NCI-H226 (cell line): Measurements from ENCODE around the gene SPOCK2.
"Not testable (repeated sequence)": the region's sequence is repeated elsewhere in the genome, so short reads cannot be mapped to it uniquely, and the experiment has no call there.

Source experiments
- DNase-seq: peaks from one replicate; pipeline ENCODE4 v3.0.0-alpha.2; 2015

Gene SPOCK2

DNA sequence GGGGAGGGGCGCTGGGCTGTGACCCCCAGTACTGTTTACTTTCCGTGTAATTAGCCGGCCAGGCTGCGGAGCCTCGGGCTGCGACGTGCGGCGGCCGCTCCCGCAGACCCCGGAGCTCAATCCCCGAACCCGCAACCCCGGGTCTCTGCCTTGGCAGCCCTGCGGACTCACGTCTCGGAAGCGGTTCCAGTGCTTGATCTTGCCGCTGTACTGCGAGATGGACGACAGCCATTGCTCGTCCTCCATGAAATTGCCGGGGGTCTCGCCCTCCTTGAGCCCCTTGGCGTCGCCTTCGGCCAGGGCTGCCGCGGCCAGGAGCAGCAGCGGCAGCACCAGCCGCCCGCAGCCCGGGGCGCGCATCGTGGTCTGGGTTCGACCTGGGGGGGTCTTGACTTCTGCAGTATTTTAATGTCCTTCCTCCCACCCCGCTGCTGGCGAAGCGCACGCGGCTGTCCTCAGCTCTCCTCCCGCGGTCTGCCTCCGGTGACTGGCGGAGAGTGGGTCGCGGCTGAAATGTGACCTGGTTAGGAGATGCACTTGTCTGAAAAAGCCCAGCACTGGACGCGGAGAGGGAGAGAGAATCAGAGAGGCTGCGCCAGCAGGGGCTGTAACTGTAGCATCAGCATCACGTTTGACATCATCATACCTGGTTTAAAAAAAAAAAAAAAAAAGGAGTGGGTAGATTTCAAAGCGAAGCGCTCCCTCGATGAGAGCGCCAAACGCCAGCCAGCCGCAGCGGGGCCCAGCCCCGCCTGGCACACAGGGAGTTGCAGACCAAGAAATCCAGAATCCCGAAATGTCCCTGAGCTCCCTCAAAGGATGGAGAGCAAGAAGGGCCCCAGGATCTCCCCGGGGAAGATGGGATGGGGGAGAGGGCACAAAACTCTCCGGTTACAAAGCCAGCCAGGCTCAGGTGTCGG, at the start of gene SPOCK2:
SPOCK2 (minus strand) TSS at position 583 of the 920 bp plus-strand sequence; CDS start at position 360, 223 bp downstream.
- DNase-seq, result no peak

DNA sequence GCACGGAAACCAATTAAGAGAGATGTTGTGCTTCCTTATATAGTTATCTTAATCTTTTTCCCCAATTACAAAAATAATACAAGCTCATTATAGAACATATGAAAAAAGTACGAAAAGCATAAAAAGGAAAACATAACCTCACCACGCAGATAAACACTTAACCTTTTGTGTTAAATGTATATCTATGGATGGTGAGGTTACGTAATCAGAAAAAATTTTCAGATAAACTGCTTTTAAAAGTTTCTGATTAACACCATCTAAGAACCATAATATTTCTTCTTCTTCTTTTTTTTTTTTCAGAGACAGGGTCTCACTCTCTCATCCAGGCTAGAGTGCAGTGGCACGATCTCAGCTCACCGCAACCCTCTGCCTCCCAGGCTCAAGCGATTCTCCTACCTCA, 49.2 kb upstream of the SPOCK2 start:
- no peak for DNase-seq

GRCh38 chr10:72136225-72136624, 47.9 kb upstream of the SPOCK2 start:
- DNase-seq, result not testable (repeated sequence)

DNA sequence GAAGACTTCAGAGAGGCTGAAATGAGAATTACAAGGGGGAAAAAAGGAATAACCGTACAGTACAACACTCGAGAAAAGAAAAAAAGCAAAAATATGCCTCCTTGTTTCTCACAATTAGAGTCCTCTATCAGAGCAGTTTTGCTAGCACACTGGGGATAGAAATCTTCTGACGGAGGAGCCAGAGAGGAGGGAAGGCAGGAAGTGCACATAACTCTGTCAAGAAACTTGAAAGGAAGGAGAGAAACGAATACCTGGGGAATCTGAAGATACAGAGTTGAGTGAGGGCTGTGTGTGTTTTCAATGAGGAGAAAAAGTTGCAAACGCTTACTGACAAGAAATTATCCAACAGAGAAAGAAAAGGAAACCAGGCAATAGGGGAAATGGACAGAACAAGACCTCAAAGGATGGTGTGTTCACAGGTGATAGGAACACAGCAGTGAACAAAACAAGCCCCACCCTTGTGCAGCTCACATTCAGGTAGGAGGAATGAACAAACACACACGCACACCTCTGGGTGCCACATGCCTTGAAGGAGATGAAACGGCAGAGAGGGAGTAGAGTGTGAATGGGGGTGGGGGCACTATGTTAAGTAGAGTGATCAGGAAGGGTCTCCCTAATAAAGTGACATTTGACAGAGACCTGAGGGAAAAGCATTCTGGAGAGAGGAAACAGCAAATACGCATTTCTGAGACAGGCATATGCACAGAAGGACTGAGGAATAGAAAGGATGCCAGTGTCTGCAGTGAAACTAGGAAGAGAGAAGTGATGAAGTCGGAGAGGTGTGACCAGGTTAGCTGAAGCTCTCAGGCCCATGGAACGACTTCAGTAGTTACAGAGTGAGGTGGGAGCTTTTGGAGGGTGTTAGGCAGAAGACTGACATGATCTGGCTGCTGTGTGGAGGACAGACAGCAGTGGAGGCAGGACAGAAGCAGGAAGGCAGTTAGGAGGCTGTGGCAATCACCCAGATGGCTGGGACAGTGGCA, 46.7 kb upstream of the SPOCK2 start:
- DNase-seq, result no peak

DNA sequence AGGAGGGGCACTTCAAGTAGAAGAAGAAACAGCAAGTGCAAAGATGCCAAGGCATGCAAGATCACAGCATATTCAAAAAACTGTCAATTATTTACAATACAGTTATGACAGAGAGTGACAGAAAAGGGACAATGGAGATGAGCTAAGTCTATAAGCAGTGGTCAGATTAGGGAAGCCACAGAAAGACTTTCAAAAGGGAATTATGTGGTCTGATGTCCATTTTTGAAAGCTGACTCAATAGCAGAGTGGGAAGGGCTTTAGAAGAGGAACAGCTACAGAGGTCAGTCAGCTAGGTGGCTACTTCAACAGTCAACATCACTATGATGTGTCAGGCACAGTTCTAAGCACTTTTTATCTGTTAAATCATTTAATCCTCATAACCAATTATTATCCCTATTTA, 45.2 kb upstream of the SPOCK2 start:
- DNase-seq, result peak; percentile 11

DNA sequence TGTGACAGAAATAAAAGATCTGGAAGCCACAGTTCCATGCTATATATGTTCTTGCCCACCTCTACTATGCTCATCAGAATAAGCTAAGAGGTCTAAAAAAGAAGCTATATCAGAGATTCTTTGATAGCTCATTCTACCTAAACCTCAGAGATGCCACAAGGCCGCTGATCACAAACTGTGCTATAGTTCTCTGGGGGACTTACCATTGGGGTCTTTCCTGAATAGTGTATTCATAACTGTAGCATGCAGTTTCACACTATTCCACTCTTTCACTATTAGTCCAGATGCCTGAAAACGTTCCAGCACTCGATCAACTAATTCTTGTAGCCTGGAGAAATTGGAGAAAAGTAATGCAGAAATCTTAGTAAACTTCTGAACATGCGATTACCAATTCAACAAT, 44.5 kb upstream of the SPOCK2 start:
- DNase-seq, result no peak

- no peak for DNase-seq
Observed at GRCh38 chr10:72127571-72127970, 39.2 kb upstream of the SPOCK2 start.

DNA sequence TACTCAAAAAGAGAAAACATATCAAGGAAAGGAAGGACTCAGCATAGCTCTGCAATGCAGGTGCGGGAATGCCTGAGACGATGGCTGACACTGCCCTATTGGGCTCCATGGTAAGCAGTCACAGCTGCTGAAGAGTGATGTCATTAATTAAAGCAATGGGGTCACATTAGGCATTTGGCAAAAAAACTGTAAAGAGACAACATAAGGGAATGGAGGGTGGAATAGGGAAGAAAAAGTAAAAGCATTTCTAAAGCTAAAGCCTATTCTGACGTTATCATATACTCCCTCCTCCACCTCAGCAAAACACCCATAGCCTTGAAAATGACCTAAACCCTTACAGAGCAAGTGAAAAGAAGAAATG, 38.5 kb upstream of the SPOCK2 start:
- no peak for DNase-seq

GRCh38 chr10:72126184-72126871, 38.0 kb upstream of the SPOCK2 start:
- no peak for DNase-seq

- no peak for DNase-seq
Observed at GRCh38 chr10:72124989-72125388, 36.6 kb upstream of the SPOCK2 start.

- DNase-seq, result no peak
Observed at GRCh38 chr10:72124381-72124780, 36.0 kb upstream of the SPOCK2 start.

GRCh38 chr10:72123616-72124015, 35.3 kb upstream of the SPOCK2 start:
- no peak for DNase-seq

- no peak for DNase-seq
Observed at GRCh38 chr10:72122221-72122620, 33.9 kb upstream of the SPOCK2 start.

DNA sequence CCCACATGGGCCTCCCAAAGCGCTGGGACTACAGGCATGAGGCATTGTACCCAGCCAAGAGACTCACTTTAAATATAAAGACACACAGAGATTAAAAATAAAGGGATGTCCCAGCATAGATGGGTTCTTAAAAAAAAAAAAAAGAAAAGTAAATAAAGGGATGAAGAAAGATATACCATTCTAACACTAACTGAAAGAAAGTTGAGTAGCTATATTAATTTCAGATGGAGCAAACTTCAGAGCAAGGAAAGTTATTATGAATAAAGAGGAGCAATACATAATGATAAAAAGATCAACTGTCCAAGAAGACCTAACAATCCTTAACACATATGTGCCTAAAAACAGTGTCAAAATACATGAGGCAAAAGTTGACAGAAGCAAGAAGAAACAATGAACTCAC, 33.0 kb upstream of the SPOCK2 start:
- DNase-seq, result no peak

- no peak for DNase-seq
Observed at GRCh38 chr10:72116372-72116771, 28.0 kb upstream of the SPOCK2 start.

DNA sequence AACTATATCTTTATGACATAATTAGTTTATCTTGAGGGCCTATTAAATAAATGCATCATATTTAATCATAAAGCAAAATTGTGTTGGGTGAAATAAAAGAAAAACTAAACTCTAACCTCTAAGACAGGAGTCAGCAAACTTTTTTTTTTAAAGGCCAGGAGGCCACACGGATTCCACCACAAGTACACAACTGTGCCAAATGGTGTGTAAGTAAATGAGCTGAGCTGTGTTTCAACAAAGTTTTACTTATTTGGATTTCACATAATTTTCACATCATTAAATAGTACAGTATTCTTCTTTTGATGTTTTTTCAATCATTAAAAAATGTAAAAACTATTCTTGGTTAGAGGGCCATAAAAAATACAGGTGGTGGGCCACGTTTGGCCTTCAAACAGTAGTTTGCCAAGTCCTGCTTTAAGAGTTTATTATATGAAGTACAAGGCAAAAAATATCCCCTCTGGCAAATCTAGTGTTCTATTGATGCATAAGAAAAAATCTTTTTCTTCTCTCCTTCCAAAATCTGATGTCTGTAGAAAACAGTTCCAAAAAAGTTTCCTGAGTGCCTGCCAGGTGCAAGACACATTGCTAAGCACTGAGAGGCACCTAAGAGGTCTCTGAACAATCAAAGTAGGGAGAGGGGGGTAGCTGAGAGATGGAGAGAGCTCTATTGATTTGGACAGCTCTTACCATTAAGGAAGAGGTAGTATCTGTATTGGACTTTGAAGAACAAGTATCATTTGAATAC, 26.5 kb upstream of the SPOCK2 start:
- no peak for DNase-seq

GRCh38 chr10:72110673-72111401, 22.5 kb upstream of the SPOCK2 start:
- DNase-seq, result no peak

- no peak for DNase-seq
Observed at GRCh38 chr10:72109636-72110157, 21.3 kb upstream of the SPOCK2 start.

GRCh38 chr10:72108830-72109635, 20.7 kb upstream of the SPOCK2 start:
- peak; percentile 89 for DNase-seq

DNA sequence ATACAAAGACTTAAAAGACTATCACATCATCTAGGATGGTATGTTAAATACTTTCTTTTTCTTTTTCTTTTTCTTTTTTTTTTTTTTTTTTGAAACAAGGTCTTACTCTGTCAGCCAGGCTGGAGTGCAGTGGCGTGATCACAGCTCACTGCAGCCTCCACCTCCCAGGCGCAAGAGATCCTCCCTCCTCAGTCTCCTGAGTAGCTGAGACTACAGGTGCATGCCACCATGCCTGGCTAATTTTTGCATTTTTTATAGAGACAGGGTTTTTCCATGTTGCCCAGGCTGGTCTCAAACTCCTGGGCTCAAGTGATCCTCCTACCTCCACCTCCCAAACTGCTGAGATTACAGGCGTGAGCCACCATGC, 19.6 kb upstream of the SPOCK2 start:
- not testable (repeated sequence) for DNase-seq
